Raji (cell line): ENCODE measurements around the gene FBXL19.

Experiments
- POLR2A ChIP-seq: IDR thresholded peaks from 2 replicates; pipeline ENCODE4 v1.6.1; 2011; ENCODE audit warnings: low read depth, low read length, control low read depth; ENCODE audit not compliant: insufficient read depth

The FBXL19 gene

DNA sequence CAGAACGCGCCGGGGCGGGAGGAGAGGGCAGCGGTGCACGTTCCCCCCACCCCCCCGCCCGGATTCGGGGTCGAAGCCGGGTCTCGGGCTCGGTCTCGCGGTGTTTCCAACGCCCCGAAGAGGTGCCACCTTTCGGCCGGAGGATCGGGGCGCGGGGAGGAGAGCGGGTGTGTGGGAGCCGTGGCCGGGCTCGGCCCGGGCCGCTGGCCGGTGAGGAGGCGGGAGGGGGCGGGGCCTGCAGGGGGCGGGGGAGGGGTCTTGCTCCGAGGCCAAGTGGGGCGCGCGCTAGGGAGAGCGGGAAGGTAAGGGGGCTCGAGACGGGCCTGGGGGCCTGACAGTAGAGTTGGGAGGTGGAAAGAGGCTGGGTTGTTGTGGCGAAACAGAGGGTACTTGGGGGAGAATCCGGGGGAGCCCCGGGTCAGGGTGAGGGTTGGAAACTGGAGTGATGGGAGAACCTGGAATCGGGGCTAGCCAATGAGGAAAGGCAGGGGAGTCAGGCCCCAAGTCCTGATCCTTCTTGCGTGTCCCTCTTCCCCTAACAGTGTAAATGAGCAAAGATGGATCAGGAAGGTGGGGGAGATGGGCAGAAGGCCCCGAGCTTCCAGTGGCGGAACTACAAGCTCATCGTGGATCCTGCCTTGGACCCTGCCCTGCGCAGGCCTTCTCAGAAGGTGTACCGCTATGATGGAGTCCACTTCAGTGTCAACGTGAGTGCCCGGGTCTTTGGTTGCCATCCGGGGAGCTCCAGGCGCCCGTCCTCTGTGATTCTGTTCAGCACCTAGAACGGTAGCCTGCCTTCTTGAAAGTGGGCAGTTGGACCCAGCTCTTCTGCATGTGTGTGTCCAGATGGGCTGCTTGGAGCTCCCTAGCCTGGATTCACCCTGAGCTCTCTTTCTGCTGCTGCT is 35.1 kb downstream of the FBXL19 start:
- TF ChIP-seq POLR2A = no peak

DNA sequence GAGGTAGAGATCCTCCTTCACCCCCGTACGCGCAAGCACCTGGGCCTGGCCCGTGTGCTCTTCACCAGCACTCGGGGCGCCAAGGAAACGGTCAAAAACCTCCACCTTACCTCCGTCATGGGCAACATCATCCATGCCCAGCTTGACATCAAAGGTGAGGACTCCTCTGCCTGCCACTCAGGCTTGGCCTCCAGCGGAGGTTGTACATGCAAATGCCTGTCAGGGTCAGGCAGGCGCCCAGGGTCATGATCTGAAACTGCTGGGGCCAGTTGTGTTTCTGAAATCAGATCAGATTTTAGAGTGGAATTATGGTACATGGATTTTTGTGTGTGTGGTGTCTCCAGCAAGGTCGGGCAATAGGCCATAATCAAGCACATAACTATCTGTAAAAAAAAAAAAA is 38.0 kb downstream of the FBXL19 start:
- TF ChIP-seq POLR2A = no peak

DNA sequence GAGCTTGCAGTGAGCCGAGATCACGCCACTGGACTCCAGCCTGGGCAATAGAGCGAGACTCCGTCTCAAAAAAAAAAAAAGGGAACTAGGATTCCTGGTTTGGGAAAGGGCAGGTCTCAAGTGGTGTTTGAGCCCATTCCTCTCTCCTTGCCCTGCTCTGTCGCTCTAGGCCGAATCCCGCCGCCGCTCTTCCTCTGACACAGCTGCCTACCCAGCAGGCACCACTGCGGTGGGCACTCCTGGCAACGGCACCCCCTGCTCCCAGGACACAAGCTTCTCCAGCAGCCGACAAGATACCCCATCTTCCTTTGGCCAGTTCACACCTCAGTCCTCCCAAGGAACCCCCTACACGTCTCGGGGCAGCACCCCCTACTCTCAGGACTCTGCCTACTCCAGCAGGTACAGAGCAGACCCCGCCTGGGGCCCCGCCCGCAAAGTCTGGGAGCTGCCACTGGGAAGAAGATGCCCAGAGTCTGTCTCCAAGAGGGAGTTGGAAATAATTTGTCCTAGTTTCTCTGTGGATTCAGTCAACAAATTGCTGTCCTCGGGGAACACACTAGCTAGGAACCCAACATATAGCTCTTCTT is 40.6 kb downstream of the FBXL19 start:
- TF ChIP-seq POLR2A = no peak

DNA sequence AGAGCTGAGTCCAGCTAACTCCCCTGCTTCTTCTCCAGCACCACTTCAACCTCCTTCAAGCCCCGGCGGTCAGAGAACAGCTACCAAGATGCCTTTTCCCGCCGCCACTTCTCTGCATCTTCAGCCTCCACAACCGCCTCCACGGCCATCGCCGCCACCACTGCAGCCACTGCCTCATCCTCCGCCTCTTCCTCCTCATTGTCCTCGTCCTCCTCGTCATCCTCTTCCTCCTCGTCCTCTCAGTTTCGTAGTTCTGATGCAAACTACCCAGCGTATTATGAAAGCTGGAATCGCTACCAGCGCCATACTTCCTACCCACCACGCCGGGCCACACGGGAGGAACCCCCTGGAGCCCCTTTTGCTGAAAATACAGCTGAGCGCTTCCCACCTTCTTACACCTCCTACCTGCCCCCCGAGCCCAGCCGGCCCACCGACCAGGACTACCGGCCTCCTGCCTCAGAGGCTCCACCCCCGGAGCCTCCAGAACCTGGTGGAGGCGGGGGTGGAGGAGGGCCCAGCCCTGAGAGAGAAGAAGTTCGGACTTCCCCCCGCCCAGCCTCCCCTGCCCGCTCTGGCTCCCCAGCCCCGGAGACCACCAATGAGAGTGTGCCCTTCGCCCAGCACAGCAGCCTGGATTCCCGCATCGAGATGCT is 41.3 kb downstream of the FBXL19 start:
- no peak for TF ChIP-seq POLR2A

DNA sequence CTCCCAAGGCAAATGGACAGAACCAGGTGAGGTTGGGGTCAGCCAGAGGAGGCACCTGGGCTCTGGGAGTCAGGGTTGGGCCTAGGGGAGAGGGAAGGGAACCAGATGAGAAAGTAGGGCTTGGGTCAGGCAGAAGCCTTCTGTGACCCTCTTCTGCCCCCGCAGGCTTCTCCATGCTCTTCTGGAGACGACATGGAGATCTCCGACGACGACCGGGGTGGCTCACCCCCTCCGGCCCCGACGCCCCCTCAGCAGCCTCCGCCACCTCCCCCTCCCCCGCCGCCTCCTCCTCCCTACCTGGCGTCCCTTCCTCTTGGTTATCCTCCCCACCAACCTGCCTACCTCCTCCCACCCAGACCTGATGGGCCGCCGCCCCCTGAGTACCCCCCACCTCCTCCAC is 42.1 kb downstream of the FBXL19 start:
- TF ChIP-seq POLR2A = no peak

DNA sequence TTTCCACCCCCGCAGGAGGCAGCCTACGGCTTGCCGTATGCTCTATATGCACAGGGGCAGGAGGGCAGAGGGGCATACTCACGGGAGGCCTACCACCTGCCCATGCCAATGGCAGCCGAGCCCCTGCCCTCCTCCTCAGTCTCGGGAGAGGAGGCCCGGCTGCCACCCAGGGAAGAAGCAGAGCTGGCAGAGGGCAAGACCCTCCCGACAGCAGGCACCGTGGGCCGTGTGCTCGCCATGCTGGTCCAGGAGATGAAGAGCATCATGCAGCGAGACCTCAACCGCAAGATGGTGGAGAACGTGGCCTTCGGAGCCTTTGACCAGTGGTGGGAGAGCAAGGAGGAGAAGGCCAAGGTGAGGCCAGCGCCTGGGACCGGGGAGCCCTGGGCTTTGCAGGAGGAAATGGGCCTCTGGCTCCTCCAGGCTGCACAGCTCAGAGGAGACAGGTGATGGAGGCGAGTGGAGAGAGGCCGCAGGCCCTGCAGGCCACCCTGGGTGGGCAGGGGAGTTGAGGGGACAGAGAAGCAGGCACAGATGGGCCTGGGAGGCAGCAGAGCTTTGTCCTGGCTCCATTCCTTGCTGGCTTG is 42.8 kb downstream of the FBXL19 start:
- no peak for TF ChIP-seq POLR2A

DNA sequence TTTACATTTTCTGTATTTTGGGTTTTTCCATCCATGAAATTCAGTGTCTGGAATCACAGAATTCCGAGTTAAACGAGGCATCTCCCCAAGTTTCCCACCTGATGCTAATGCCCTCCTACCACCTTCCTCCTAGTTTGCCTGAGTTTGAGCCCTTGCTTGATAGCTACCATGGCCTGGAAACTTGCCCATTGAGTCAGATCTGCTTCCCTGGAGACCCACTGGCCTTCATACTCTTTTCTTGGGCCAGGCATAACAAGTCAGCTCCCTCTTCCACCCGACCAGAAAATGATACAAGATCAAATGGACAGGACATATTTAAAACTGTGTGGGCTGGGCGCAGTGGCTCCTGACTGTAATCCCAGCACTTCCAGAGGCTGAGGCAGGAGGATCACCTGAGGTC is 44.4 kb downstream of the FBXL19 start:
- no peak for TF ChIP-seq POLR2A

DNA sequence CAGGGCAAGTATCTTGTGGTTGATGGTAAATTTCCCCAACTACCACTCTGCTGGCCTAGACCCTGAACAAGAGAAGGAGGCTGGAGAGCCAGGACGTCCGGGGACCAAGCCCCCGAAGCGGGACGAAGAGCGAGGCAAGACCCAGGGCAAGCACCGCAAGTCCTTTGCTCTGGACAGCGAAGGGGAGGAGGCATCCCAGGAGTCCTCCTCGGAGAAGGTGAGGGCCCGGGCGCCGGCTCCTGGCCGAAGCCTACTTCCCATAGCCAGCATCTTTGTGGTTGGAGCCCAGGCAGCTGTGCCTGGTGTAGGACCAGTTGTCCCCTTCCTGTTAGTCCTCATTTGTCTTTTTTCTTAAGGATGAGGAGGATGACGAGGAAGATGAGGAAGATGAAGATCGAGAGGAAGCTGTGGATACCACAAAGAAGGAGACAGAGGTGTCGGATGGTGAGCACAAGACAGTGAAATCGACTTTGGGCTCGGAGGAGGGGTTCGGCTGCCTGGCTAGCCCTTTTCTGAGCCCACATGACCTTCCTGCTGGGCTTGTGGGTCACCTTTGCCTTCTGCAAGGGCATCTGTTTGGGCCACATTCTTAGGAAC is 46.0 kb downstream of the FBXL19 start:
- no peak for TF ChIP-seq POLR2A

DNA sequence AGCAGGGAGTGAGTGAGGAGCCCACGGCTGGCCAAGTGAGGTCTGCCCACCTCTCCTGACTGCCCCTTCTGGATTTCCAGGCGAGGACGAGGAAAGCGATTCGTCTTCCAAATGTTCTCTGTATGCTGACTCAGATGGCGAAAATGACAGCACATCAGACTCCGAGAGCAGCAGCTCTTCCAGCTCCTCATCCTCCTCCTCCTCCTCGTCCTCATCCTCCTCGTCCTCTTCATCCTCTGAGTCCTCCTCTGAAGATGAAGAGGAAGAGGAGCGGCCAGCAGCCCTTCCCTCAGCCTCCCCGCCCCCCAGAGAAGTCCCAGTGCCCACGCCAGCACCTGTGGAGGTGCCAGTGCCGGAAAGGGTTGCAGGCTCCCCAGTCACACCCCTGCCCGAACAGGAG is 47.9 kb downstream of the FBXL19 start:
- no peak for TF ChIP-seq POLR2A

DNA sequence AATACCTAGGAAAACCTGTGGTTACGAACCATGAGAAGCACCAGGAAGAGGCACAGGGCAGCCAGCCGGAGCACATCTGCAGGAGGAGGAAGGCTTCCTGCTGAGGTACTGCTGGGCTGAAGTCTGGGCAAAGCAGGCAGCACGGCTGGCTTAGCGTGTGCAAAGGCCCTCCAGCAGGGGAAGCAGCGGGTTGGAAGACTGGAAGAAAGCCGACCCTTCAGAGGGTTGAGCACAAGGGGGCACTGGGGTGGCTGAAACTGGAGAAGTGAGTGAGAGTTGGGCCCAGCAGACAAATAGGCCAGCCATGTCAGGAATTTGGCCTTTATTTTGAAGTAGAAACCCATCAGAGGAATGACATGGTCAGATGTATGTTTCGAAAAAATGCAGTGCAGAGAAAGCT is 49.5 kb downstream of the FBXL19 start:
- no peak for TF ChIP-seq POLR2A

DNA sequence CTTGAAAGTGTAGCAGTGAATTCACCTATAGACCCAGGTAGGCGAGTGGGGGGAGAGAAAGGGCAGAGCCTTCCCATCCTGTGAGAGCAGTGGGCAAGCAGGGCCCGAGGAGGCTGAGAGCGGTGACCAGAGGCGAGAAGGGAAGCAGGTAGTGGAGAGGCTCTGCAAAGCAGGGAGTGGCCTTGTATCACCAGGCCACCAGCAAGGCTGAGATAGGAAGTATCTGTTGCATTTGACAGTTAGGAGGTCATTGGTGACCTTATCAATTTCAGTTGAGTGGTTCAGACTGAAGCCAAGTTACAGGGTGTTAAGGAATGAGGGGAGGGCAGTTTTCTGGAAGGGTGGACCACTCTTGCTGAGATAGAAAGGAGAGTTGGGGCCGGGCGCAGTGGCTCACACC is 51.0 kb downstream of the FBXL19 start:
- TF ChIP-seq POLR2A = no peak

DNA sequence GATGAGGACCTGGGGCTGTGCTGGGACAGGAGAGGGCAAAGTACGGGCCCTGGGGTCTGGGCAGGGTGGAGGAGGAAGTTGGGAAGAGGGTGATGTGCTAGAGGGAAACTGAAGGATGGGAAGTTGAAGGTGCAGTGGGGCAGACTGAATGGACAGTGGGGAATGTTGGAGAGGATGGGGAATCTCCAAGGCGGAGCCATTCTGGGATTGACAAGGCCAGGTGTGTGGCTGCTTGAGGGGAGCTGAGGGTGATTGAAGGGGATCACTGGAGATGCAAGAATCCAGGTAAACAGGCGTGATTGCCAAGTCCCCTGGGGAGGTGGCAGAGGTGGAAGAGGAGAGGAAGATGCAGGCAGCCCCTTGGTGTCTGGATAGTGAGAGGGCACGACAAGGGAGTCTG is 53.1 kb downstream of the FBXL19 start:
- TF ChIP-seq POLR2A = no peak

DNA sequence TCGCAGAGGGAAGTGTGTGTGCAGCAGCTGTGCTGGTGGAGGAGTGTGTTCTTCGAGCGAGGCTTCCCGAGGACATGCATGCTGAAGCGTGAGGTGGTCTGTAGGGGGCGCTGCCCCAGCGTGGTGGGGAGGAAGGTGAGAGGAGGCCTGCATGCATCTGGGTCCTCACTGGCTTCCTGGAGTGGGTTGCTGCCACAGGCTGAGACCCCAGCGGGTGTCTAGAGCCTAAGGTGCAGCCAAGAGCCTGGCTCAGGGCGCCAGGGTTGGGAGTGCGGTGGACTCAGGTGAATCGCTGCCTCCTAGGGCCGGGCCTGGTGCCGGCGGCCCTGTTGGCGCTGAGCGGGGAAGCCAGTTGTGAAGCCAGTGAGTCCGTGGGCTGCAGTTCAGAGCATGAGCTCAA is 54.1 kb downstream of the FBXL19 start:
- no peak for TF ChIP-seq POLR2A

DNA sequence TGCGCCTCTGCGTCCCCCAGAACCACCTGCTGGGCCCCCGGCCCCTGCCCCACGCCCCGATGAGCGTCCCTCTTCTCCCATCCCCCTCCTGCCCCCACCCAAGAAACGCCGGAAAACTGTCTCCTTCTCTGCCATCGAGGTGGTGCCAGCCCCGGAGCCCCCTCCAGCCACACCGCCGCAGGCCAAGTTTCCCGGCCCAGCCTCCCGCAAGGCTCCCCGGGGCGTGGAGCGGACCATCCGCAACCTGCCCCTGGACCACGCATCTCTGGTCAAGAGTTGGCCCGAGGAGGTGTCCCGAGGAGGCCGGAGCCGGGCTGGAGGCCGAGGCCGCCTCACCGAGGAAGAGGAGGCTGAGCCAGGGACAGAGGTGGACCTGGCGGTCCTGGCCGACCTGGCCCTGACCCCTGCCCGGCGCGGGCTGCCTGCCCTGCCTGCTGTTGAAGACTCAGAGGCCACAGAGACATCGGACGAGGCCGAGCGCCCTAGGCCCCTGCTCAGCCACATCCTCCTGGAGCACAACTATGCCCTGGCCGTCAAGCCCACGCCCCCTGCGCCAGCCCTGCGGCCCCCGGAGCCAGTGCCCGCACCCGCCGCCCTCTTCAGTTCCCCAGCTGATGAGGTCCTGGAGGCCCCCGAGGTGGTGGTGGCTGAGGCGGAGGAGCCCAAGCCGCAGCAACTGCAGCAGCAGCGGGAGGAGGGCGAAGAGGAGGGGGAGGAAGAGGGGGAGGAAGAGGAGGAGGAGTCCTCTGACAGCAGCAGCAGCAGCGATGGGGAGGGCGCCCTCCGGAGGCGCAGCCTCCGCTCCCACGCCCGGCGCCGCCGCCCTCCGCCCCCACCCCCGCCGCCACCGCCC is 56.0 kb downstream of the FBXL19 start:
- TF ChIP-seq POLR2A = no peak

DNA sequence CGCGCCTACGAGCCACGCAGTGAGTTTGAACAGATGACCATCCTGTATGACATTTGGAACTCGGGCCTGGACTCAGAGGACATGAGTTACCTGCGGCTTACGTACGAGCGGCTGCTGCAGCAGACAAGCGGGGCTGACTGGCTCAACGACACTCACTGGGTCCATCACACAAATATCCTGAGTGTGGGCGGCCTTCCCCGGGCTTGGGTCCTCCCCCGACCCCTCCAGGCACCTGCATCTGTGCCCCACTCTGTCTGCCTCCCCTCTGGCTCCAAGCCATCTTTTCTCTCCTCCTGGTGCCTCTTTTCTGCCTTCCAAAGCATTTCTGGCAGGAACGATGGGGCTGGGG is 56.6 kb downstream of the FBXL19 start:
- TF ChIP-seq POLR2A = no peak
